Mesenchymal stem cell (in vitro differentiated cells and primary cell): ENCODE data around the gene DTWD2.

Experiments
- DNase-seq: peaks from one replicate; pipeline ENCODE4 v3.0.0-alpha.2; 2013
- H2AFZ ChIP-seq: one replicate; pipeline ENCODE4 v1.6.1; 2013; ENCODE audit warnings: low read depth, mild to moderate bottlenecking, control low read depth, inconsistent platforms, low read length, moderate library complexity
- H2AK5ac ChIP-seq: 2 replicates; pipeline ENCODE4 v1.6.1; 2013; ENCODE audit warnings: low read length, moderate library complexity, mild to moderate bottlenecking, inconsistent platforms; ENCODE audit not compliant: severe bottlenecking
- H2BK120ac ChIP-seq: one replicate; pipeline ENCODE4 v1.6.1; 2013; ENCODE audit warnings: low read depth, mild to moderate bottlenecking, inconsistent platforms, low read length, moderate library complexity
- H2BK12ac ChIP-seq, 2 experiments: one replicate each; pipeline ENCODE4 v1.6.1; 2013; ENCODE audit warnings: inconsistent platforms in 2 of 2, low read length in 2 of 2, mild to moderate bottlenecking in 2 of 2, moderate library complexity in 2 of 2, control low read depth in 1 of 2
- H2BK15ac ChIP-seq: one replicate; pipeline ENCODE4 v1.6.1; 2013; ENCODE audit warnings: mild to moderate bottlenecking, low read depth, inconsistent platforms; ENCODE audit not compliant: poor library complexity, severe bottlenecking
- H2BK5ac ChIP-seq: 2 replicates; pipeline ENCODE4 v1.6.1; 2013; ENCODE audit warnings: low read depth, mild to moderate bottlenecking, low read length, control low read depth, inconsistent platforms; ENCODE audit not compliant: poor library complexity, severe bottlenecking
- H3K14ac ChIP-seq, 2 experiments: one replicate each; pipeline ENCODE4 v1.6.1; 2013; ENCODE audit warnings: inconsistent platforms in 2 of 2, low read length in 2 of 2, control low read depth in 1 of 2, mild to moderate bottlenecking in 1 of 2, moderate library complexity in 1 of 2
- H3K18ac ChIP-seq, 2 experiments: one replicate each; pipeline ENCODE4 v1.6.1; 2013; ENCODE audit warnings: inconsistent platforms in 2 of 2, low read length in 2 of 2, control low read depth in 1 of 2, low read depth in 1 of 2, mild to moderate bottlenecking in 1 of 2
- H3K23ac ChIP-seq, 2 experiments: one replicate each; pipeline ENCODE4 v1.6.1; 2013; ENCODE audit warnings: inconsistent platforms in 2 of 2, low read length in 2 of 2, mild to moderate bottlenecking in 2 of 2, moderate library complexity in 2 of 2, control low read depth in 1 of 2
- H3K27ac ChIP-seq: 2 replicates; pipeline ENCODE4 v1.5.1; 2013; ENCODE audit warnings: mild to moderate bottlenecking, moderate library complexity, low read length, control low read depth, inconsistent platforms; ENCODE audit not compliant: poor library complexity, severe bottlenecking
- H3K27me3 ChIP-seq, 2 experiments: 2 replicates each; pipeline versions ENCODE4 v1.6.1 to v1.7.0; 2013; ENCODE audit warnings: low read length in 2 of 2, mild to moderate bottlenecking in 2 of 2, moderate library complexity in 2 of 2, control low read depth in 1 of 2, inconsistent platforms in 1 of 2; ENCODE audit not compliant: control insufficient read depth in 1 of 2, insufficient read depth in 1 of 2
- H3K36me3 ChIP-seq, 2 experiments: 2 replicates each; pipeline versions ENCODE4 v1.6.1 to v1.7.0; 2013; ENCODE audit warnings: low read length in 2 of 2, control low read depth in 1 of 2, inconsistent platforms in 1 of 2, low read depth in 1 of 2, mild to moderate bottlenecking in 1 of 2; ENCODE audit not compliant: insufficient read depth in 2 of 2, control insufficient read depth in 1 of 2
- H3K4ac ChIP-seq, 2 experiments: one replicate each; pipeline ENCODE4 v1.6.1; 2013; ENCODE audit warnings: inconsistent platforms in 2 of 2, low read length in 2 of 2, mild to moderate bottlenecking in 2 of 2, moderate library complexity in 2 of 2, control low read depth in 1 of 2, low read depth in 1 of 2
- H3K4me1 ChIP-seq: 2 replicates; pipeline ENCODE4 v1.6.1; 2013; ENCODE audit warnings: low read depth, low read length, control low read depth; ENCODE audit not compliant: control insufficient read depth, insufficient read depth
- H3K4me2 ChIP-seq: 2 replicates; pipeline ENCODE4 v1.6.1; 2013; ENCODE audit warnings: low read length, mild to moderate bottlenecking, inconsistent platforms; ENCODE audit not compliant: poor library complexity, severe bottlenecking
- H3K4me3 ChIP-seq, 2 experiments: 2 replicates each; pipeline versions ENCODE4 v1.5.1 to v1.7.0; 2013; ENCODE audit warnings: low read length in 2 of 2, mild to moderate bottlenecking in 2 of 2, control low read depth in 1 of 2, low read depth in 1 of 2; ENCODE audit not compliant: insufficient read depth in 1 of 2
- H3K79me1 ChIP-seq: replicated peaks from 2 replicates; pipeline ENCODE4 v1.6.1; 2013; ENCODE audit warnings: mild to moderate bottlenecking, control low read depth, low read length, inconsistent platforms; ENCODE audit not compliant: poor library complexity, severe bottlenecking
- H3K9ac ChIP-seq: 2 replicates; pipeline ENCODE4 v1.7.0; 2013; ENCODE audit warnings: mild to moderate bottlenecking, low read length, moderate library complexity
- H3K9me3 ChIP-seq: 2 replicates; pipeline ENCODE4 v1.7.0; 2013; ENCODE audit warnings: mild to moderate bottlenecking, low read length; ENCODE audit not compliant: control insufficient read depth
- H4K8ac ChIP-seq: one replicate; pipeline ENCODE4 v1.6.1; 2013; ENCODE audit warnings: inconsistent platforms, mild to moderate bottlenecking, low read length, moderate library complexity
- H4K91ac ChIP-seq: one replicate; pipeline ENCODE4 v1.6.1; 2013; ENCODE audit warnings: mild to moderate bottlenecking, low read length, inconsistent platforms
- WGBS: methylation state at CpG from one replicate; pipeline ENCODE4 v1.1.7; 2013; ENCODE audit warnings: mixed read lengths; 5-methylcytosine and 5-hydroxymethylcytosine counted together

DTWD2 gene

GRCh38 chr5:119033135-119033534 lies 44.8 kb upstream of the DTWD2 start:
- Histone ChIP-seq H3K27me3 (no peaks in the 10 kb centered on the region), H3K79me1 (no peaks in the 10 kb centered on the region), H3K36me3 (no peaks in the 10 kb centered on the region), H4K8ac (no peak overlapping the region), H4K91ac (no peak overlapping the region), H3K18ac (no peak overlapping the region), H3K23ac (no peak overlapping the region), H3K4me1 (peaks cover 1% of the 10 kb centered on the region), H2BK5ac (no peak overlapping the region), H3K4me2 (no peak overlapping the region), H3K14ac (no peak overlapping the region), H2BK12ac (no peak overlapping the region), H2AK5ac (no peak overlapping the region), H3K9ac (no peak overlapping the region), H2AFZ (no peak overlapping the region), H3K27ac (no peak overlapping the region), H2BK15ac (no peak overlapping the region), H3K9me3 (peaks cover 2% of the 10 kb centered on the region), H2BK120ac (no peak overlapping the region), H3K4me3 (no peak overlapping the region), H3K4ac (no peak overlapping the region)
- DNase-seq: no peak
- 78% methylated on average over 3 of the region's 3 CpGs for WGBS

GRCh38 chr5:119032656-119033055 lies 44.3 kb upstream of the DTWD2 start:
- Histone ChIP-seq H4K8ac (no peak overlapping the region), H3K4me3 (no peak overlapping the region), H2AFZ (no peak overlapping the region), H3K4ac (no peak overlapping the region), H2AK5ac (no peak overlapping the region), H2BK15ac (no peak overlapping the region), H3K14ac (no peak overlapping the region), H2BK120ac (no peak overlapping the region), H3K4me2 (no peak overlapping the region), H2BK5ac (no peak overlapping the region), H3K23ac (no peak overlapping the region), H3K9me3 (no peaks in the 10 kb centered on the region), H3K4me1 (peaks cover 1% of the 10 kb centered on the region), H3K79me1 (no peaks in the 10 kb centered on the region), H2BK12ac (no peak overlapping the region), H3K27ac (no peak overlapping the region), H3K27me3 (no peaks in the 10 kb centered on the region), H3K9ac (no peak overlapping the region), H3K36me3 (no peaks in the 10 kb centered on the region), H3K18ac (no peak overlapping the region), H4K91ac (no peak overlapping the region)
- WGBS: 100% methylated on average over 2 of the region's 3 CpGs
- DNase-seq: peak; percentile 7

- H4K91ac ChIP-seq: peak overlapping the region; percentile 50
- 51% methylated on average over 4 of the region's 4 CpGs for WGBS
- H3K9ac ChIP-seq: no peak overlapping the region
- H3K14ac ChIP-seq: no peak overlapping the region
- H3K18ac ChIP-seq: peak overlapping the region in 1 of 2 experiments; percentile 6
- H2BK5ac ChIP-seq: no peak overlapping the region
- H3K27ac ChIP-seq: no peak overlapping the region
- H3K79me1 ChIP-seq: no peaks in the 10 kb centered on the region
- H3K4ac ChIP-seq: no peak overlapping the region
- no peaks in the 10 kb centered on the region for H3K9me3 ChIP-seq
- no peak overlapping the region for H2BK120ac ChIP-seq
- H2AFZ ChIP-seq: no peak overlapping the region
- H2BK12ac ChIP-seq: no peak overlapping the region
- H4K8ac ChIP-seq: no peak overlapping the region
- no peaks in the 10 kb centered on the region for H3K36me3 ChIP-seq
- H2BK15ac ChIP-seq: no peak overlapping the region
- H2AK5ac ChIP-seq: no peak overlapping the region
- H3K4me2 ChIP-seq: no peak overlapping the region
- H3K4me3 ChIP-seq: no peak overlapping the region
- DNase-seq: no peak
- H3K23ac ChIP-seq: no peak overlapping the region
- peaks cover 1% of the 10 kb centered on the region for H3K4me1 ChIP-seq
- no peaks in the 10 kb centered on the region for H3K27me3 ChIP-seq
These were observed 43.6 kb upstream of the DTWD2 start for GRCh38 chr5:119031905-119032304.

- H3K18ac ChIP-seq: no peak overlapping the region
- H3K9me3 ChIP-seq: no peaks in the 10 kb centered on the region
- no peak for DNase-seq
- WGBS: 71% methylated on average over 5 of the region's 5 CpGs
- H3K27ac ChIP-seq: no peak overlapping the region
- no peak overlapping the region for H3K4me2 ChIP-seq
- no peak overlapping the region for H3K4me3 ChIP-seq
- no peak overlapping the region for H3K9ac ChIP-seq
- H2AFZ ChIP-seq: no peak overlapping the region
- no peaks in the 10 kb centered on the region for H3K4me1 ChIP-seq
- H3K79me1 ChIP-seq: no peaks in the 10 kb centered on the region
- H3K27me3 ChIP-seq: no peaks in the 10 kb centered on the region
- no peak overlapping the region for H2AK5ac ChIP-seq
- no peak overlapping the region for H3K14ac ChIP-seq
- no peak overlapping the region for H2BK12ac ChIP-seq
- no peak overlapping the region for H2BK15ac ChIP-seq
- no peak overlapping the region for H4K91ac ChIP-seq
- H3K4ac ChIP-seq: no peak overlapping the region
- H3K36me3 ChIP-seq: no peaks in the 10 kb centered on the region
- no peak overlapping the region for H4K8ac ChIP-seq
- H2BK120ac ChIP-seq: no peak overlapping the region
- no peak overlapping the region for H3K23ac ChIP-seq
- H2BK5ac ChIP-seq: no peak overlapping the region
These were observed 42.9 kb upstream of the DTWD2 start for GRCh38 chr5:119031011-119031886.
